H1 (cell line): ENCODE data around the gene UMODL1. TPM values are rescaled to one million over a fixed set of nuclear protein-coding genes. Genes with fewer than 3 reads are reported as not detected.

ENCODE experiments used
- CTCF ChIA-PET: fragments of 300-600 bp; sonication (Branson Sonifier 250); formaldehyde crosslinking; loops from one replicate; lab custom pipeline; 2021; ENCODE audit not compliant: partially characterized antibody; lab: Charles Lee
- POLR2A ChIA-PET: fragments of 300-600 bp; sonication (Branson Sonifier 250); formaldehyde crosslinking; loops from one replicate; lab custom pipeline; 2021; ENCODE audit warnings: inconsistent platforms; ENCODE audit not compliant: partially characterized antibody; lab: Charles Lee
- DNase-seq, 2 experiments: peaks; one replicate each; pipeline versions ENCODE4 v3.0.0 to v3.0.0-alpha.2; 2010 to 2022; ENCODE audit warnings: low spot score in 2 of 2, low read depth in 1 of 2, mixed read lengths in 1 of 2
- FAIRE-seq: peaks from 2 replicates; lab custom pipeline; 2011; peaks lifted over from hg19 to GRCh38; lab: Jason Lieb, UNC
- H2AFZ ChIP-seq: 2 replicates; pipeline ENCODE4 v1.8.1; 2012; ENCODE audit warnings: low read length, inconsistent platforms
- H2AK5ac ChIP-seq: 2 replicates; pipeline ENCODE4 v1.6.1; 2013; ENCODE audit warnings: low read depth, low read length
- H2BK120ac ChIP-seq: replicated peaks from 2 replicates; pipeline ENCODE3; 2013; ENCODE audit warnings: low read depth, low read length, inconsistent platforms
- H2BK12ac ChIP-seq: 2 replicates; pipeline ENCODE4 v1.6.1; 2013; ENCODE audit warnings: low read depth, low read length
- H2BK15ac ChIP-seq: 2 replicates; pipeline ENCODE4 v1.6.1; 2013; ENCODE audit warnings: low read length
- H2BK20ac ChIP-seq: 2 replicates; pipeline ENCODE4 v1.6.1; 2013; ENCODE audit warnings: low read length
- H2BK5ac ChIP-seq: 2 replicates; pipeline ENCODE4 v1.6.1; 2013; ENCODE audit warnings: low read depth, low read length
- H3K14ac ChIP-seq: 2 replicates; pipeline ENCODE4 v1.6.1; 2013; ENCODE audit warnings: inconsistent platforms; ENCODE audit not compliant: insufficient read length
- H3K18ac ChIP-seq: 2 replicates; pipeline ENCODE4 v1.6.1; 2013; ENCODE audit warnings: low read length; ENCODE audit errors: extremely low read depth
- H3K23ac ChIP-seq: 2 replicates; pipeline ENCODE4 v1.6.1; 2013; ENCODE audit warnings: inconsistent platforms; ENCODE audit not compliant: insufficient read length
- H3K23me2 ChIP-seq: 2 replicates; pipeline ENCODE4 v1.6.1; 2013; ENCODE audit warnings: low read depth, low read length
- H3K27ac ChIP-seq: 2 replicates; pipeline ENCODE4 v1.6.1; 2011; ENCODE audit warnings: low read depth, low read length, inconsistent platforms
- H3K27me3 ChIP-seq, 4 experiments: replicated peaks in 1 of 4; 1 replicate in 1 of 4; 2 replicates in 3 of 4; pipeline versions ENCODE4 v1.6.1 to v1.8.1; 2011 to 2013; ENCODE audit warnings: low read length in 3 of 4, mild to moderate bottlenecking in 3 of 4, inconsistent platforms in 2 of 4, mixed read lengths in 2 of 4, moderate library complexity in 1 of 4; ENCODE audit not compliant: control insufficient read depth in 3 of 4, insufficient read depth in 3 of 4; ENCODE audit errors: extremely low read depth in 1 of 4
- H3K36me3 ChIP-seq, 4 experiments: 2 replicates each; pipeline versions ENCODE4 v1.6.1 to v1.8.1; 2011 to 2013; ENCODE audit warnings: mild to moderate bottlenecking in 4 of 4, low read length in 3 of 4, moderate library complexity in 2 of 4, control low read depth in 1 of 4, inconsistent platforms in 1 of 4; ENCODE audit not compliant: insufficient read depth in 4 of 4, control insufficient read depth in 2 of 4
- H3K4ac ChIP-seq: replicated peaks from 2 replicates; pipeline ENCODE3; 2013; ENCODE audit warnings: low read length, low read depth, mixed read lengths, inconsistent platforms; ENCODE audit not compliant: insufficient read length
- H3K4me1 ChIP-seq, 4 experiments: replicated peaks in 1 of 4; 1 replicate in 1 of 4; 2 replicates in 3 of 4; pipeline versions ENCODE4 v1.6.1 to v1.8.1; 2011 to 2013; ENCODE audit warnings: low read length in 3 of 4, inconsistent platforms in 2 of 4, mixed read lengths in 1 of 4; ENCODE audit not compliant: insufficient read depth in 4 of 4, control insufficient read depth in 3 of 4
- H3K4me2 ChIP-seq, 2 experiments: 2 replicates each; pipeline versions ENCODE4 v1.6.1 to v1.8.1; 2011 to 2013; ENCODE audit warnings: low read depth in 2 of 2, low read length in 2 of 2, control low read depth in 1 of 2, inconsistent platforms in 1 of 2, mild to moderate bottlenecking in 1 of 2; ENCODE audit not compliant: insufficient read depth in 1 of 2
- H3K4me3 ChIP-seq, 4 experiments: fragments of 200-600, 300-600 bp in 1 of 4; sonication (generic), shearing (Covaris generic), sonication (Bioruptor Twin) in 1 of 4; 2 replicates each; pipeline versions ENCODE4 v1.5.1 to v1.8.1; 2011 to 2016; ENCODE audit warnings: low read length in 4 of 4, low read depth in 3 of 4, control low read depth in 2 of 4, inconsistent platforms in 2 of 4, mild to moderate bottlenecking in 2 of 4, mixed read lengths in 1 of 4, moderate library complexity in 1 of 4; ENCODE audit not compliant: insufficient read depth in 2 of 4; ENCODE audit errors: extremely low read depth in 1 of 4
- H3K56ac ChIP-seq: replicated peaks from 2 replicates; pipeline ENCODE3; 2013; ENCODE audit warnings: low read depth, mild to moderate bottlenecking, mixed read lengths, low read length, inconsistent platforms; ENCODE audit not compliant: insufficient read length
- H3K79me1 ChIP-seq: 2 replicates; pipeline ENCODE4 v1.6.1; 2013; ENCODE audit warnings: low read depth, low read length, control low read depth
- H3K79me2 ChIP-seq, 2 experiments: 2 replicates each; pipeline versions ENCODE4 v1.6.1 to v1.8.1; 2012 to 2013; ENCODE audit warnings: low read length in 2 of 2, mild to moderate bottlenecking in 2 of 2, inconsistent platforms in 1 of 2; ENCODE audit not compliant: insufficient read depth in 2 of 2, control insufficient read depth in 1 of 2
- H3K9ac ChIP-seq, 4 experiments: replicated peaks in 1 of 4; 1 replicate in 1 of 4; 2 replicates in 3 of 4; pipeline versions ENCODE4 v1.6.1 to v1.8.1; 2011 to 2013; ENCODE audit warnings: low read depth in 3 of 4, low read length in 3 of 4, control low read depth in 2 of 4, mild to moderate bottlenecking in 2 of 4, moderate library complexity in 2 of 4, inconsistent platforms in 1 of 4; ENCODE audit errors: extremely low read depth in 1 of 4
- H3K9me3 ChIP-seq, 2 experiments: 2 replicates each; pipeline versions ENCODE4 v1.6.1 to v1.8.1; 2012 to 2013; ENCODE audit warnings: mild to moderate bottlenecking in 2 of 2, moderate library complexity in 2 of 2, control low read depth in 1 of 2, inconsistent platforms in 1 of 2, low read depth in 1 of 2, low read length in 1 of 2, mixed read lengths in 1 of 2; ENCODE audit not compliant: insufficient read depth in 2 of 2
- H4K20me1 ChIP-seq, 2 experiments: replicated peaks in 1 of 2; 2 replicates each; pipeline versions ENCODE3 to v1.8.1; 2011 to 2013; ENCODE audit warnings: inconsistent platforms in 2 of 2, low read length in 2 of 2, mild to moderate bottlenecking in 1 of 2; ENCODE audit not compliant: insufficient read depth in 2 of 2, control insufficient read depth in 1 of 2
- H4K5ac ChIP-seq: 2 replicates; pipeline ENCODE4 v1.6.1; 2013; ENCODE audit warnings: low read length, low read depth, mixed read lengths, inconsistent platforms; ENCODE audit not compliant: insufficient read length
- H4K8ac ChIP-seq: 2 replicates; pipeline ENCODE4 v1.8.0; 2013; ENCODE audit warnings: mild to moderate bottlenecking, moderate library complexity, low read length, inconsistent platforms; ENCODE audit not compliant: insufficient read depth; ENCODE audit errors: extremely low read depth
- H4K91ac ChIP-seq: replicated peaks from 2 replicates; pipeline ENCODE3; 2013; ENCODE audit warnings: low read length, mixed read lengths, inconsistent platforms; ENCODE audit not compliant: insufficient read length
- CBX5 ChIP-seq: fragments of 300-800, 300-1000 bp; sonication (generic); IDR thresholded peaks from 2 replicates; pipeline ENCODE4 v1.7.1; 2016; ENCODE audit warnings: antibody characterized with exemption, low read length, low read depth
- CBX8 ChIP-seq: fragments of 300-800, 300-1000 bp; sonication (generic); IDR thresholded peaks from 2 replicates; pipeline ENCODE4 v1.7.1; 2016; ENCODE audit warnings: low read depth, low read length, borderline replicate concordance
- CHD2 ChIP-seq: IDR thresholded peaks from 2 replicates; pipeline ENCODE4 v1.6.1; 2012; ENCODE audit warnings: low read length, improper control_type of control experiment
- KDM1A ChIP-seq: fragments of 200-600, 300-600 bp; sonication (generic); IDR thresholded peaks from 2 replicates; pipeline ENCODE4 v1.7.1; 2016; ENCODE audit warnings: mild to moderate bottlenecking, low read length, borderline replicate concordance
- MAFK ChIP-seq: IDR thresholded peaks from 2 replicates; pipeline ENCODE4 v1.6.1; 2012; ENCODE audit warnings: low read depth, mild to moderate bottlenecking, improper control_type of control experiment, low read length
- NANOG ChIP-seq: IDR thresholded peaks from 2 replicates; pipeline ENCODE4 v1.6.1; 2011; ENCODE audit warnings: low read length, low read depth, mild to moderate bottlenecking, inconsistent platforms; ENCODE audit not compliant: insufficient read depth, poor library complexity, severe bottlenecking
- NRF1 ChIP-seq: IDR thresholded peaks from 2 replicates; pipeline ENCODE4 v1.6.1; 2011; ENCODE audit warnings: mild to moderate bottlenecking, low read depth, low read length, improper control_type of control experiment
- POLR2AphosphoS5 ChIP-seq: IDR thresholded peaks from 2 replicates; pipeline ENCODE4 v1.6.1; 2011; ENCODE audit warnings: low read depth, low read length
- RNF2 ChIP-seq: fragments of 200-900, 300-1000 bp; sonication (generic); IDR thresholded peaks from 2 replicates; pipeline ENCODE4 v1.7.1; 2016; ENCODE audit warnings: borderline replicate concordance, low read depth, mild to moderate bottlenecking, antibody characterized with exemption, low read length; ENCODE audit not compliant: poor library complexity, severe bottlenecking; ENCODE audit errors: missing control alignments
- SIRT6 ChIP-seq: IDR thresholded peaks from one replicate; pipeline ENCODE4 v1.7.1; 2012; ENCODE audit warnings: low read length, inconsistent platforms
- SP4 ChIP-seq: IDR thresholded peaks from 2 replicates; pipeline ENCODE4 v1.6.1; 2012; ENCODE audit warnings: low read length, inconsistent platforms
- TCF12 ChIP-seq: IDR thresholded peaks from 2 replicates; pipeline ENCODE4 v1.6.1; 2011; ENCODE audit warnings: low read depth, mild to moderate bottlenecking, low read length
- YY1 ChIP-seq: IDR thresholded peaks from 2 replicates; pipeline ENCODE4 v1.6.1; 2011; ENCODE audit warnings: low read depth, mild to moderate bottlenecking, low read length
- ZNF274 ChIP-seq: IDR thresholded peaks from 2 replicates; pipeline ENCODE4 v1.7.0; 2012; ENCODE audit warnings: low read length, borderline replicate concordance; ENCODE audit errors: extremely low read depth
- WGBS, 2 experiments: shearing (Covaris generic) in 1 of 2; methylation state at CpG; one replicate each; pipeline versions ENCODE4 v1.1.6 to v1.1.7; 2013 to 2015; ENCODE audit warnings: low lambda C conversion rate in 2 of 2, mixed read lengths in 2 of 2, inconsistent platforms in 1 of 2, low coverage in 1 of 2, missing lambda C conversion rate in 1 of 2; ENCODE audit not compliant: insufficient replicate concordance in 2 of 2, insufficient coverage in 1 of 2, insufficient read length in 1 of 2; ENCODE audit errors: extremely low coverage in 1 of 2, missing lambda C conversion rate in 1 of 2; 5-methylcytosine and 5-hydroxymethylcytosine counted together
- polyA plus RNA-seq, 7 experiments: library from polyadenylated mRNA; depleted of rRNA in 3 of 7; stranded (reverse) in 5 of 7; unstranded in 2 of 7; fragments of >200 nt in 5 of 7; fragments of 200-250 nt in 2 of 7; gene quantifications; 1 replicate in 5 of 7; 2 replicates in 1 of 7; 4 replicates in 1 of 7; pipeline versions ENCODE4 v1.2.1 to v1.2.3, GENCODE V29; 2011 to 2013; ENCODE audit warnings: missing spikeins in 2 of 7, mixed read lengths in 2 of 7
- total RNA-seq: library from RNA; stranded (reverse); fragmentation: NEBNext Ultra II Directional; extraction: Animal tissue kit (Norgen Biotek cat#: 25700); gene quantifications from 2 replicates; pipeline ENCODE4 v1.2.1, GENCODE V29; 2021

The UMODL1 gene
- total and polyA plus RNA-seq, 2 of the 8 experiments (the other 6 are each of a cell fraction or from before 2014, with no cell fraction given), result not detected

- FAIRE-seq (no peak), DNase-seq (no peak)
- H4K91ac ChIP-seq, result no peak overlapping the region
- no peak overlapping the region for H3K9ac ChIP-seq
- no peak overlapping the region for H3K4ac ChIP-seq
- WGBS, 2 experiments, result 94% methylated on average over 5 of the region's 6 CpGs; no CpG with 5 or more reads in 1 of the 2 experiments
- no peaks in the 10 kb centered on the region for H3K27me3 ChIP-seq
- H2BK5ac ChIP-seq, result no peak overlapping the region
- no peaks in the 10 kb centered on the region for H3K23me2 ChIP-seq
- H4K8ac ChIP-seq, result no peak overlapping the region
- no peak overlapping the region for H2AFZ ChIP-seq
- no peak overlapping the region for H2BK120ac ChIP-seq
- H3K4me2 ChIP-seq, result no peak overlapping the region
- ChIA-PET POLR2A (no interaction called here), CTCF (interaction anchor here (0.7 to 2.5 kb wide), 2 partner anchors 29 to 84 kb away, joined by 3 to 9 read pairs; no protein-coding TSS in a partner anchor)
- no peak overlapping the region for H3K14ac ChIP-seq
- H2BK15ac ChIP-seq, result no peak overlapping the region
- TF ChIP-seq POLR2AphosphoS5 (no peak), KDM1A (no peak), YY1 (no peak), NRF1 (no peak), CHD2 (no peak), NANOG (no peak), SP4 (no peak), CBX5 (no peak), MAFK (no peak), SIRT6 (no peak), RNF2 (no peak), TCF12 (no peak), CBX8 (no peak), ZNF274 (no peak)
- no peaks in the 10 kb centered on the region for H4K20me1 ChIP-seq
- H3K36me3 ChIP-seq, result no peaks in the 10 kb centered on the region
- H4K5ac ChIP-seq, result no peak overlapping the region
- H3K56ac ChIP-seq, result no peak overlapping the region
- H3K18ac ChIP-seq, result no peak overlapping the region
- H2AK5ac ChIP-seq, result no peak overlapping the region
- no peak overlapping the region for H2BK12ac ChIP-seq
- no peaks in the 10 kb centered on the region; the same call in 1 of the 2 replicates for H3K79me1 ChIP-seq
- H3K4me3 ChIP-seq, result no peak overlapping the region
- no peak overlapping the region for H3K27ac ChIP-seq
- no peaks in the 10 kb centered on the region for H3K9me3 ChIP-seq
- no peaks in the 10 kb centered on the region for H3K4me1 ChIP-seq
- H2BK20ac ChIP-seq, result no peak overlapping the region
- no peaks in the 10 kb centered on the region for H3K79me2 ChIP-seq
- H3K23ac ChIP-seq, result no peak overlapping the region
These were observed 104.1 kb downstream of the UMODL1 start for GRCh38 chr21:42175110-42175710.
